ENCODE data around the gene RBMS3.

GRCh38 chr3:29310865-29311264 lies 30.0 kb downstream of the RBMS3 start:
- no peak for TF ChIP-seq CTCF (IDR thresholded peaks at IDR 0.05)
- TF ChIP-seq POLR2AphosphoS5 (IDR thresholded peaks at IDR 0.05): no peak
- no peak for TF ChIP-seq POLR2A (IDR thresholded peaks at IDR 0.05)
- TF ChIP-seq EP300 (IDR thresholded peaks at IDR 0.05): no peak

Measured in upper lobe of left lung (tissue), 4 donors.